ENCODE data around the gene GATA5.

The GATA5 gene

GRCh38 chr20:62418709-62419487, 56.9 kb downstream of the GATA5 start:
- no peaks in the 10 kb centered on the region for H3K36me3 ChIP-seq (replicated peaks in 1 of 2; ENCODE audit: control insufficient read depth in 2 of 2, insufficient read depth in 2 of 2, low read length in 2 of 2)
- H3K4me3 ChIP-seq (ENCODE audit: low read length in 2 of 2) = no peak overlapping the region
- peaks cover 0 to 48% (median 0%) of the 10 kb centered on the region in 3 experiments for H3K27me3 ChIP-seq (ENCODE audit: control insufficient read depth in 3 of 3, insufficient read depth in 3 of 3, low read depth in 1 of 3, low read length in 3 of 3)
- H2BK15ac ChIP-seq (ENCODE audit: low read length) = peak overlapping the region; percentile 11
- H3K79me1 ChIP-seq (ENCODE audit: low read depth, low read length) = peaks cover 3% of the 10 kb centered on the region
- H3K14ac ChIP-seq (ENCODE audit: low read length) = peak overlapping the region; percentile 82
- no peak overlapping the region for H4K8ac ChIP-seq (ENCODE audit: low read depth, low read length)
- peak overlapping the region; percentile 73 for H2BK12ac ChIP-seq (ENCODE audit: low read length)
- H3K4ac ChIP-seq (ENCODE audit: low read length) = no peak overlapping the region
- H2BK5ac ChIP-seq (ENCODE audit: low read length) = no peak overlapping the region
- no peak for DNase-seq (ENCODE audit: low spot score)
- H3K27ac ChIP-seq (replicated peaks; ENCODE audit: low read length) = no peak overlapping the region
- H2AFZ ChIP-seq (ENCODE audit: low read length) = no peak overlapping the region
- H4K91ac ChIP-seq (ENCODE audit: low read depth, low read length, poor library complexity) = no peak overlapping the region
- H3K4me2 ChIP-seq (ENCODE audit: insufficient read depth, low read length, poor library complexity, severe bottlenecking) = no peak overlapping the region
- peak overlapping the region; percentile 80 for H3K23ac ChIP-seq (ENCODE audit: low read depth, low read length, poor library complexity)
- WGBS, 2 donors (ENCODE audit: extremely low coverage in 2 of 2, insufficient read length in 2 of 2, insufficient replicate concordance in 1 of 2) = no CpG with 5 or more reads among the region's 19 CpGs
- H3K18ac ChIP-seq (ENCODE audit: low read length) = peak overlapping the region; percentile 48
- H3K9ac ChIP-seq (ENCODE audit: low read depth, low read length, poor library complexity) = no peak overlapping the region
- H2AK5ac ChIP-seq (ENCODE audit: low read depth, low read length) = peak overlapping the region; percentile 70
- peak overlapping the region; percentile 61 for H2BK120ac ChIP-seq (ENCODE audit: low read depth, low read length)
- peaks cover 0 to 5% of the 10 kb centered on the region in 2 donors for H3K9me3 ChIP-seq (replicated peaks in 1 of 2; ENCODE audit: control insufficient read depth in 2 of 2, insufficient read depth in 1 of 2, low read depth in 1 of 2, low read length in 2 of 2)
- peaks cover 0 to 3% of the 10 kb centered on the region in 2 donors for H3K4me1 ChIP-seq (ENCODE audit: control insufficient read depth in 2 of 2, insufficient read depth in 1 of 2, low read depth in 1 of 2, low read length in 2 of 2)

GRCh38 chr20:62417981-62418708, 57.6 kb downstream of the GATA5 start:
- Histone ChIP-seq H4K8ac (ENCODE audit: low read depth, low read length) (no peak overlapping the region), H3K4ac (ENCODE audit: low read length) (no peak overlapping the region), H3K27me3 (ENCODE audit: control insufficient read depth in 3 of 3, insufficient read depth in 3 of 3, low read depth in 1 of 3, low read length in 3 of 3) (peaks cover 0 to 50% (median 0%) of the 10 kb centered on the region in 3 experiments), H3K36me3 (replicated peaks in 1 of 2; ENCODE audit: control insufficient read depth in 2 of 2, insufficient read depth in 2 of 2, low read length in 2 of 2) (no peaks in the 10 kb centered on the region), H3K4me1 (ENCODE audit: control insufficient read depth in 2 of 2, insufficient read depth in 1 of 2, low read depth in 1 of 2, low read length in 2 of 2) (peaks cover 0 to 3% of the 10 kb centered on the region in 2 donors), H3K9me3 (replicated peaks in 1 of 2; ENCODE audit: control insufficient read depth in 2 of 2, insufficient read depth in 1 of 2, low read depth in 1 of 2, low read length in 2 of 2) (peaks cover 0 to 5% of the 10 kb centered on the region in 2 donors), H3K9ac (ENCODE audit: low read depth, low read length, poor library complexity) (no peak overlapping the region), H3K4me2 (ENCODE audit: insufficient read depth, low read length, poor library complexity, severe bottlenecking) (no peak overlapping the region), H3K4me3 (ENCODE audit: low read length in 2 of 2) (no peak overlapping the region), H3K79me1 (ENCODE audit: low read depth, low read length) (peaks cover 3% of the 10 kb centered on the region), H2BK120ac (ENCODE audit: low read depth, low read length) (no peak overlapping the region), H2AK5ac (ENCODE audit: low read depth, low read length) (peak overlapping the region; percentile 60), H3K14ac (ENCODE audit: low read length) (peak overlapping the region; percentile 39), H3K27ac (replicated peaks; ENCODE audit: low read length) (no peak overlapping the region), H2BK5ac (ENCODE audit: low read length) (no peak overlapping the region), H3K23ac (ENCODE audit: low read depth, low read length, poor library complexity) (no peak overlapping the region), H2AFZ (ENCODE audit: low read length) (no peak overlapping the region), H2BK15ac (ENCODE audit: low read length) (no peak overlapping the region), H4K91ac (ENCODE audit: low read depth, low read length, poor library complexity) (no peak overlapping the region), H3K18ac (ENCODE audit: low read length) (no peak overlapping the region), H2BK12ac (ENCODE audit: low read length) (no peak overlapping the region)
- DNase-seq (ENCODE audit: low spot score) = no peak
- no CpG with 5 or more reads among the region's 25 CpGs for WGBS, 2 donors (ENCODE audit: extremely low coverage in 2 of 2, insufficient read length in 2 of 2, insufficient replicate concordance in 1 of 2)

GRCh38 chr20:62416651-62417637, 58.9 kb downstream of the GATA5 start:
- Histone ChIP-seq H3K23ac (ENCODE audit: low read depth, low read length, poor library complexity) (peak overlapping the region; percentile 65), H2BK15ac (ENCODE audit: low read length) (no peak overlapping the region), H2AFZ (ENCODE audit: low read length) (no peak overlapping the region), H2BK120ac (ENCODE audit: low read depth, low read length) (peak overlapping the region; percentile 47), H3K9ac (ENCODE audit: low read depth, low read length, poor library complexity) (no peak overlapping the region), H3K27ac (replicated peaks; ENCODE audit: low read length) (no peak overlapping the region), H4K8ac (ENCODE audit: low read depth, low read length) (no peak overlapping the region), H3K14ac (ENCODE audit: low read length) (peak overlapping the region; percentile 56), H2BK5ac (ENCODE audit: low read length) (peak overlapping the region; percentile 66), H3K79me1 (ENCODE audit: low read depth, low read length) (peaks cover 3% of the 10 kb centered on the region), H2AK5ac (ENCODE audit: low read depth, low read length) (peak overlapping the region; percentile 81), H3K18ac (ENCODE audit: low read length) (peak overlapping the region; percentile 71), H3K36me3 (replicated peaks in 1 of 2; ENCODE audit: control insufficient read depth in 2 of 2, insufficient read depth in 2 of 2, low read length in 2 of 2) (no peaks in the 10 kb centered on the region), H2BK12ac (ENCODE audit: low read length) (no peak overlapping the region), H3K4ac (ENCODE audit: low read length) (peak overlapping the region; percentile 53), H3K9me3 (replicated peaks in 1 of 2; ENCODE audit: control insufficient read depth in 2 of 2, insufficient read depth in 1 of 2, low read depth in 1 of 2, low read length in 2 of 2) (peaks cover 0 to 5% of the 10 kb centered on the region in 2 donors), H3K4me1 (ENCODE audit: control insufficient read depth in 2 of 2, insufficient read depth in 1 of 2, low read depth in 1 of 2, low read length in 2 of 2) (peaks cover 0 to 3% of the 10 kb centered on the region in 2 donors), H3K27me3 (ENCODE audit: control insufficient read depth in 3 of 3, insufficient read depth in 3 of 3, low read depth in 1 of 3, low read length in 3 of 3) (peaks cover 0 to 56% (median 0%) of the 10 kb centered on the region in 3 experiments), H3K4me3 (ENCODE audit: low read length in 2 of 2) (no peak overlapping the region), H3K4me2 (ENCODE audit: insufficient read depth, low read length, poor library complexity, severe bottlenecking) (no peak overlapping the region), H4K91ac (ENCODE audit: low read depth, low read length, poor library complexity) (no peak overlapping the region)
- no peak for DNase-seq (ENCODE audit: low spot score)
- no CpG with 5 or more reads among the region's 43 CpGs for WGBS, 2 donors (ENCODE audit: extremely low coverage in 2 of 2, insufficient read length in 2 of 2, insufficient replicate concordance in 1 of 2)
